Stimulated activated CD8-positive, alpha-beta memory T cell treated with anti-CD3 and anti-CD28 coated beads, Interleukin-7, amount 100 ng/mL, for 48 hours (primary cell): ENCODE results near the gene DPEP2NB.
"Not testable (repeated sequence)": the region's sequence is repeated elsewhere in the genome, so short reads cannot be mapped to it uniquely, and the experiment has no call there.

ENCODE experiments used
- DNase-seq, 2 donors: peaks; one replicate each; pipeline ENCODE4 v3.0.0-alpha.2; 2020; ENCODE audit warnings: low read depth in 1 of 2; ENCODE audit errors: extremely low read depth in 1 of 2

The DPEP2NB gene

GRCh38 chr16:67987460-67988160 lies 28.1 kb downstream of the DPEP2NB start:
- DNase-seq, result no peak

GRCh38 chr16:67986949-67987348 lies 28.8 kb downstream of the DPEP2NB start:
- no peak for DNase-seq

- no peak for DNase-seq
Measured at GRCh38 chr16:67982011-67982696, 33.6 kb downstream of the DPEP2NB start.

GRCh38 chr16:67979955-67980678 lies 35.6 kb downstream of the DPEP2NB start, which contains the start of gene DPEP3:
TSS of gene DPEP3 (minus strand) at chr16:67980499. CDS start at chr16:67980380, 119 bp downstream.
- no peak for DNase-seq

GRCh38 chr16:67977469-67978227 lies 38.1 kb downstream of the DPEP2NB start:
- DNase-seq, result no peak

- DNase-seq, result no peak
Measured at GRCh38 chr16:67977005-67977404, 38.7 kb downstream of the DPEP2NB start.

GRCh38 chr16:67976205-67976604 lies 39.5 kb downstream of the DPEP2NB start:
- DNase-seq, result no peak

- DNase-seq, result no peak
Measured at GRCh38 chr16:67975321-67976105, 40.2 kb downstream of the DPEP2NB start.

GRCh38 chr16:67972285-67972684 lies 43.4 kb downstream of the DPEP2NB start:
- DNase-seq, result not testable (repeated sequence)

GRCh38 chr16:67971111-67971510 lies 44.6 kb downstream of the DPEP2NB start:
- no peak for DNase-seq

GRCh38 chr16:67969254-67970039 lies 46.3 kb downstream of the DPEP2NB start:
- no peak for DNase-seq

- peak; percentile 89 to 90 for DNase-seq
Measured at GRCh38 chr16:67968400-67969253, 47.1 kb downstream of the DPEP2NB start, which contains the start of gene SLC12A4. TSS of gene SLC12A4 (minus strand) at chr16:67968637. CDS start at chr16:67968553, 84 bp downstream.

GRCh38 chr16:67967958-67968399 lies 47.7 kb downstream of the DPEP2NB start:
- DNase-seq, result peak in 1 of 2 donors; percentile 17

GRCh38 chr16:67967183-67967957 lies 48.3 kb downstream of the DPEP2NB start:
- DNase-seq, result peak in 1 of 2 donors; percentile 29

GRCh38 chr16:67966549-67967182 lies 49.0 kb downstream of the DPEP2NB start:
- no peak for DNase-seq

- no peak for DNase-seq
Measured at GRCh38 chr16:67965668-67966548, 49.8 kb downstream of the DPEP2NB start.
